WERI-Rb-1 (cell line): ENCODE data around the gene SPESP1.
A peak's percentile ranks its signal among the peaks of the same experiment; 100 is the strongest.

ENCODE experiments used
- DNase-seq: peaks from one replicate; pipeline ENCODE4 v3.0.0-alpha.2; 2020
- H3K27ac ChIP-seq: fragments of 250-450 bp; sonication (Bioruptor Pico); 2 replicates; pipeline ENCODE4 v1.5.1; 2020; ENCODE audit warnings: mild to moderate bottlenecking, moderate library complexity
- H3K27me3 ChIP-seq: fragments of 250-450 bp; sonication (Bioruptor Pico); 2 replicates; pipeline ENCODE4 v1.5.1; 2021; ENCODE audit warnings: mild to moderate bottlenecking, low read depth, moderate library complexity; ENCODE audit not compliant: insufficient read depth, severe bottlenecking
- H3K36me3 ChIP-seq: fragments of 250-450 bp; sonication (Bioruptor Pico); 2 replicates; pipeline ENCODE4 v1.5.1; 2020; ENCODE audit warnings: mild to moderate bottlenecking, moderate library complexity
- H3K4me3 ChIP-seq: 2 replicates; pipeline ENCODE4 v1.5.1; 2011; ENCODE audit warnings: low read depth, mild to moderate bottlenecking, control low read depth, low read length
- H3K9me3 ChIP-seq: fragments of 250-450 bp; sonication (Bioruptor Pico); 2 replicates; pipeline ENCODE4 v1.5.1; 2021; ENCODE audit warnings: mild to moderate bottlenecking, moderate library complexity; ENCODE audit not compliant: severe bottlenecking
- TF ChIP-seq, protein P1 (sequence below): IDR thresholded peaks from 2 replicates; pipeline ENCODE4 v1.5.1; 2011; ENCODE audit warnings: low read depth, mild to moderate bottlenecking, control low read depth, inconsistent platforms, low read length

SPESP1 gene

GRCh38 chr15:68979006-68979405 is 48.7 kb downstream of the SPESP1 start:
- no peak overlapping the region for H3K4me3 ChIP-seq
- TF ChIP-seq, protein P1, sequence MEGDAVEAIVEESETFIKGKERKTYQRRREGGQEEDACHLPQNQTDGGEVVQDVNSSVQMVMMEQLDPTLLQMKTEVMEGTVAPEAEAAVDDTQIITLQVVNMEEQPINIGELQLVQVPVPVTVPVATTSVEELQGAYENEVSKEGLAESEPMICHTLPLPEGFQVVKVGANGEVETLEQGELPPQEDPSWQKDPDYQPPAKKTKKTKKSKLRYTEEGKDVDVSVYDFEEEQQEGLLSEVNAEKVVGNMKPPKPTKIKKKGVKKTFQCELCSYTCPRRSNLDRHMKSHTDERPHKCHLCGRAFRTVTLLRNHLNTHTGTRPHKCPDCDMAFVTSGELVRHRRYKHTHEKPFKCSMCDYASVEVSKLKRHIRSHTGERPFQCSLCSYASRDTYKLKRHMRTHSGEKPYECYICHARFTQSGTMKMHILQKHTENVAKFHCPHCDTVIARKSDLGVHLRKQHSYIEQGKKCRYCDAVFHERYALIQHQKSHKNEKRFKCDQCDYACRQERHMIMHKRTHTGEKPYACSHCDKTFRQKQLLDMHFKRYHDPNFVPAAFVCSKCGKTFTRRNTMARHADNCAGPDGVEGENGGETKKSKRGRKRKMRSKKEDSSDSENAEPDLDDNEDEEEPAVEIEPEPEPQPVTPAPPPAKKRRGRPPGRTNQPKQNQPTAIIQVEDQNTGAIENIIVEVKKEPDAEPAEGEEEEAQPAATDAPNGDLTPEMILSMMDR, result no peak
- no peak for DNase-seq
- H3K27me3 ChIP-seq, result no peaks in the 10 kb centered on the region
- no peaks in the 10 kb centered on the region for H3K36me3 ChIP-seq
- no peak overlapping the region for H3K27ac ChIP-seq
- H3K9me3 ChIP-seq, result peaks cover 38% of the 10 kb centered on the region

DNA sequence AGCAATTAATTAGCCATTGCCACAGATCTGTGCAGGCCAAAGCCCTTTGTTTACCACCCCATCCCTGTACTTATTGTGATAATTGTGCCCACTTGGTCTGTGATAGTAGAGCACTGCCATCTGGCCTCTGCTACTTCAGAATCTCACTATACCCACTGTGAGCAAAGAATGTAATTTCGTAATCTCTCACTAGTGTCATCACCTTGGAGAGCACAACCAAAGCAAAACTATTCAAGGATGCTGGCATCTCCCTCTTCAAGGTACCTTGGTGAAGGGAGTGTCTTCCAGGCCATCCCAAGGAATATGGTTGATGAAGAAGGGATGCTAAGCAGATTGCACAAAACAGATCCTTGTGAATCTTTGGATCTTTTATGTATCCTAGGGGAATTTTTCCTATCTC is 49.5 kb downstream of the SPESP1 start:
- no peak for DNase-seq
- Histone ChIP-seq H3K9me3 (peaks cover 38% of the 10 kb centered on the region), H3K36me3 (no peaks in the 10 kb centered on the region), H3K4me3 (no peak overlapping the region), H3K27me3 (no peaks in the 10 kb centered on the region), H3K27ac (no peak overlapping the region)
- TF ChIP-seq, protein P1, result no peak

GRCh38 chr15:68980786-68981185 is 50.5 kb downstream of the SPESP1 start:
- DNase-seq, result no peak
- Histone ChIP-seq H3K36me3 (no peaks in the 10 kb centered on the region), H3K9me3 (peaks cover 31% of the 10 kb centered on the region), H3K27ac (peak overlapping the region; percentile 50), H3K4me3 (no peak overlapping the region), H3K27me3 (no peaks in the 10 kb centered on the region)
- TF ChIP-seq, protein P1, result no peak

GRCh38 chr15:68981941-68982340 is 51.6 kb downstream of the SPESP1 start:
- Histone ChIP-seq H3K27ac (peak overlapping the region; percentile 50), H3K36me3 (no peaks in the 10 kb centered on the region), H3K9me3 (peaks cover 24% of the 10 kb centered on the region), H3K27me3 (no peaks in the 10 kb centered on the region), H3K4me3 (no peak overlapping the region)
- no peak for DNase-seq
- TF ChIP-seq, protein P1, result no peak

- Histone ChIP-seq H3K27me3 (no peaks in the 10 kb centered on the region), H3K4me3 (no peak overlapping the region), H3K27ac (peak overlapping the region; percentile 14), H3K36me3 (no peaks in the 10 kb centered on the region), H3K9me3 (peaks cover 15% of the 10 kb centered on the region)
- TF ChIP-seq, protein P1, result no peak
- DNase-seq, result no peak
Observed at GRCh38 chr15:68982976-68983563, 52.7 kb downstream of the SPESP1 start.

DNA sequence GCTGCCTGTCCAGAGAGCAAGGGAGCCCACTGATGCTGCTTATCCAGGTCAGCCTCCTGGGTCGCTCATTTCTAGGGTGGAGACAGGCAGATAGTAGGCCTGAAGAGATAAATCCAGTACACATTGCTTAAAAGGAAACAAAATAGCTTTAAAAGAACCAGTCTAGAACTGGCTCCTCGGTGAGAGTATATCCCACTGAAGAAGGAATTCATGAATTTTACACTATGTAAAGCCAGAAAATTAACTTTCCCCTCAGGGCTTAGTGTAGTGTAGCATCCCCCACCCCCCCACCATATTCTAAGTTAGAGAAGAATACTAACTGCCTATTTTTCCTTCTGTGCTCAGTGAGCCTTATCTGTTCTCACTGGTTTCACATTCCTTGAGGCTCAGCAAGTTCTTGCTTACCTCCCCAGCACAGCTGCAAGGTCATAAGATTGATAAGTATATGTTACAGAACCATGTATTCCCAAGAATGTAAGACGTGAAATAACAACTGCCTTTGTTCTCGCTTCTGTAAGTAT is 53.7 kb downstream of the SPESP1 start:
- Histone ChIP-seq H3K36me3 (no peaks in the 10 kb centered on the region), H3K9me3 (peaks cover 9% of the 10 kb centered on the region), H3K27me3 (no peaks in the 10 kb centered on the region), H3K27ac (no peak overlapping the region), H3K4me3 (no peak overlapping the region)
- TF ChIP-seq, protein P1, result no peak
- DNase-seq, result no peak
